ENCODE data around the gene TNFRSF4. TPM values are rescaled to one million over a fixed set of nuclear protein-coding genes. Genes with fewer than 3 reads are reported as not detected.

Gene TNFRSF4
- total RNA-seq, 1 donor from 2014 or later, result 0.19 TPM

DNA sequence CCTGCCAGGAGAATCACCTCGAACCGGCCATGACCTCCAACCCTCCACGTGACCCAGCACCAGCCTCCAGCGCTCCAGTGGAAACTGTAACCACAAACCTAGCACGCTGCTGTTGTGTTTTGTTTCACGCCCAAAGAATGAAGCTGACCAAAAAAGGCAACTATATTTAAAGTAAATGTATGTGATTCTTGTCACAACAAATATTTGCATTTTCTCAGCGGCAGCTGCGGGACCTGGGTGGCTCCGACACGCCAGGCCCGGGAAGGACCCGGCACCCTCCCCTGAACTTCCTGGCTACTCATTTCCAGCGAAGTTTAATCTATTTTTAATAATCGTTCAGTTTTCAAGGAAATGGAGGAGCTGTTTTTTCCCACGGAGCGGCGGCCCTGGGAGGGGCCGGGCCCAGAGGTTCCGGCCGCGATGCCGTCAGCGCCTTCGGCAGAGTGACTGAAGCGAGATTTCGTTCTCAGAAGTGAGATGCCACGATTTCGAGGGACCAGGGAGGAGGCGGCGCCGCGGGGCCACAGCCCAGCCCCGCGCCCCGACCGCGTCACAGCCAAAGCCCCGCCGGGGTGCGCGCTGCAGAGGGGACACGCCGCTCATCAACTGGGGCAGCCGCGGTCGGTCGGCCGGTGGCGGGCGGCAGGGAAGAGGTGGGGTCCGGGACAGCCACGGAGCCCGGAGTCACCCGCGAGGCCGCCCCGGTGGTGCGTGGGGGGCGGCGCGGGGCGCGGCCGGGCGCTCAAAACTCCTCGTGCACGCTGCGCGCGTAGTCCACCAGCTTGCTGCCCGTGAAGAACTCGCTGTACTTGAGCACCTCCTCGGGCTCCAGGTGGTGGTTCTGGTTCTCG lies 3.0 kb upstream of the TNFRSF4 start:
- H3K9me3 Mint-ChIP-seq (ENCODE audit: unreplicated experiment), result no peaks in the 10 kb centered on the region
- H3K4me1 Mint-ChIP-seq (ENCODE audit: unreplicated experiment), result peaks cover 19% of the 10 kb centered on the region
- no peak overlapping the region for H3K27ac Mint-ChIP-seq (ENCODE audit: unreplicated experiment)
- no peak for DNase-seq (ENCODE audit: extremely low spot score, unreplicated experiment)
- TF ChIP-seq, protein P1, sequence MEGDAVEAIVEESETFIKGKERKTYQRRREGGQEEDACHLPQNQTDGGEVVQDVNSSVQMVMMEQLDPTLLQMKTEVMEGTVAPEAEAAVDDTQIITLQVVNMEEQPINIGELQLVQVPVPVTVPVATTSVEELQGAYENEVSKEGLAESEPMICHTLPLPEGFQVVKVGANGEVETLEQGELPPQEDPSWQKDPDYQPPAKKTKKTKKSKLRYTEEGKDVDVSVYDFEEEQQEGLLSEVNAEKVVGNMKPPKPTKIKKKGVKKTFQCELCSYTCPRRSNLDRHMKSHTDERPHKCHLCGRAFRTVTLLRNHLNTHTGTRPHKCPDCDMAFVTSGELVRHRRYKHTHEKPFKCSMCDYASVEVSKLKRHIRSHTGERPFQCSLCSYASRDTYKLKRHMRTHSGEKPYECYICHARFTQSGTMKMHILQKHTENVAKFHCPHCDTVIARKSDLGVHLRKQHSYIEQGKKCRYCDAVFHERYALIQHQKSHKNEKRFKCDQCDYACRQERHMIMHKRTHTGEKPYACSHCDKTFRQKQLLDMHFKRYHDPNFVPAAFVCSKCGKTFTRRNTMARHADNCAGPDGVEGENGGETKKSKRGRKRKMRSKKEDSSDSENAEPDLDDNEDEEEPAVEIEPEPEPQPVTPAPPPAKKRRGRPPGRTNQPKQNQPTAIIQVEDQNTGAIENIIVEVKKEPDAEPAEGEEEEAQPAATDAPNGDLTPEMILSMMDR (IDR thresholded peaks at IDR 0.05), result no peak
- H3K27me3 Mint-ChIP-seq (ENCODE audit: unreplicated experiment), result no peaks in the 10 kb centered on the region
- H3K36me3 Mint-ChIP-seq (ENCODE audit: unreplicated experiment), result peaks cover 14% of the 10 kb centered on the region
- H3K4me3 Mint-ChIP-seq (ENCODE audit: unreplicated experiment), result no peak overlapping the region

DNA sequence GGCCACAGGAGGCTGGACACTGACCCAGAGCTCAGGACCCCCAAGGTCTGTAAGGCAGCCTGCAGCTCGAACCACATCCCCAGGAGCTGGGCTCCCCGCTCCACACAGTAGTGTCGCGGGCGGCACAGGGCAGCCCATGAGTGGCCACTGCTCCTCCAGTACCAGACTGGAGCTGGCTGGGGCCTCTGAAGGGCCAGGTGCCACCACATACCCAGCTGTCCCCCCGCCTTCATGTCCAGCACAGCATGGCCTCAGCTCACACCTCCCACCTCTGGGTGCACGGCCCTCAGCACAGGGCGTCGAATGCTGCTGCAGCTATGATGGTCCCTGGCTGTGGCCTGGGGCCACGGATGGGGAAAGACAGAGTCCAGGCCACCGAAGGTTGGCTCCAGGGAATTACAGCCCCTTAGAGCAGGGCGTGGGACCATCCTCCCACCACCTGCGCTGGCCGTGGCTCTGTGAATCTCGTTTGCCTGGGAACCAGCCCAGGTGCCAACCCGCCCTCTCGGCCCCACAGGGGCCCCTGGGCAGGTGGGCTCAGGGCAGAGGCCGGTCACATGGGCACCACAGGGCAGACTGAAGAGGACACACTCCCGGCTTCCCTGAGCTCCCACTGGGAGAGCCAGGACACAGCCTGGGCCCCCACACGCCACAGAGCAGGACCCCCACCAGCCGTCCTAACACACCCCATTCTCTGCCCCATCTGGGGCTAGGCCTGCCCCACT lies 2.1 kb upstream of the TNFRSF4 start:
- Mint-ChIP-seq H3K36me3 (ENCODE audit: unreplicated experiment) (peaks cover 10% of the 10 kb centered on the region), H3K9me3 (ENCODE audit: unreplicated experiment) (no peaks in the 10 kb centered on the region), H3K4me3 (ENCODE audit: unreplicated experiment) (no peak overlapping the region), H3K27me3 (ENCODE audit: unreplicated experiment) (no peaks in the 10 kb centered on the region), H3K27ac (ENCODE audit: unreplicated experiment) (no peak overlapping the region), H3K4me1 (ENCODE audit: unreplicated experiment) (peaks cover 19% of the 10 kb centered on the region)
- no peak for DNase-seq (ENCODE audit: extremely low spot score, unreplicated experiment)
- TF ChIP-seq, protein P1 (IDR thresholded peaks at IDR 0.05), result no peak

DNA sequence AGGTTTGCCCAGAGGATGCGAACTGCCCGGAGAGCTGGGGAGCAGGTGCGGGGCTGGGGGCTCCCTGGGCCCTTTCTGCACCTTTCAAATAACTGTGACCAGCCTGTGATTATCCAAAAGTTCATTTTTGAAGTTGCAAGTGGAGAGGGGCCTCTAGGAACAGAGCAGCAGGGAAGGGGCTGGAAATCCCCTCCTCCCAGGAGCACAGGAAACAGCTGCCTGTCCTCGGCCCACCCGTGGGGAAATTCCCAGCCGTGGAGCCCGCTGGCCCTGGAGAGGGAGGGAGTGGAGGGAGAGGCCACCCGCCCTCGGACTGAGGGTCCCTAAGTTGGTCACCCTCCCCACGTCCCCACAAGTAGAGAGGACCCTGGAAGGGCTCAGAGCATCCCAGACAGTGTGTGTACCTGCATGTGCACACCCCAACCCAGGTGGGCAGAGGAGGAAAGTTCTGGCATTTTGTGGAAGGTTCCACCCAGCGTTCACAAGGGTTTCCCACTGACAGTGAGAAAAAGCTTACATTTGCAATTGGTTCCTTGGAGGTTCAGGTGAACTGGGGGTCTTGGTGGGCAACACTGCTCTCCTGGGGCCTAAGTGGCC lies 1.2 kb upstream of the TNFRSF4 start:
- Mint-ChIP-seq H3K4me1 (ENCODE audit: unreplicated experiment) (peaks cover 22% of the 10 kb centered on the region), H3K36me3 (ENCODE audit: unreplicated experiment) (peaks cover 6% of the 10 kb centered on the region), H3K9me3 (ENCODE audit: unreplicated experiment) (no peaks in the 10 kb centered on the region), H3K4me3 (ENCODE audit: unreplicated experiment) (no peak overlapping the region), H3K27ac (ENCODE audit: unreplicated experiment) (no peak overlapping the region), H3K27me3 (ENCODE audit: unreplicated experiment) (no peaks in the 10 kb centered on the region)
- TF ChIP-seq, protein P1 (IDR thresholded peaks at IDR 0.05), result no peak
- no peak for DNase-seq (ENCODE audit: extremely low spot score, unreplicated experiment)

DNA sequence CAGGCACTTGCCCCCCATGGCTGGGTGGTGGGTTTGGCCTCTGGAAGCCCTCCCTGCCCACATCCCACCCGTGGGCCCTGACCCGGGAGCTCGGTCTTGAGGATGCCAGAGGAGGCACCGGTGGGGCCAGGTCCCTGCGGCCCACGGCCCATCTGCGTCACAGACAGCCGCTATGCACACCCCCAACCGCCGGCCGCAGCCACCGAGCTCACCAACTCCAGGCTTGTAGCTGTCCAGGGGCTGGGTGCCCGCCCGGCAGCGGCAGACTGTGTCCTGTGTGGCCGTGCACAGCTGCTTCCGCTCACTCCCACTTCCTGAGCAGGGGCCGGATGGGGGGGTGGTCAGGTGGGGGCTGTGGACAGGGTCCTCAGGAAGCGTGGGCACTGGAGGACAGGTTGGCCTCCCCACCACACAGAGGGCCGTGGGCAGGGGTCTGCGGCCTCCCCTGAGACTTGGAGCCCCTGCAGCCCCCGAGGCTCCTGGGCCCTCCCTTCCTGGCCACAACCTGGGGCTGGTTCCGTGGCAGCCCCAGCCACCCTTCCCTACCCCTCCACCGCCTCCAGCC lies 1.1 kb downstream of the TNFRSF4 start:
- Mint-ChIP-seq H3K4me1 (ENCODE audit: unreplicated experiment) (peaks cover 36% of the 10 kb centered on the region), H3K4me3 (ENCODE audit: unreplicated experiment) (no peak overlapping the region), H3K9me3 (ENCODE audit: unreplicated experiment) (no peaks in the 10 kb centered on the region), H3K27ac (ENCODE audit: unreplicated experiment) (no peak overlapping the region), H3K27me3 (ENCODE audit: unreplicated experiment) (no peaks in the 10 kb centered on the region), H3K36me3 (ENCODE audit: unreplicated experiment) (peaks cover 6% of the 10 kb centered on the region)
- TF ChIP-seq, protein P1 (IDR thresholded peaks at IDR 0.05), result no peak
- no peak for DNase-seq (ENCODE audit: extremely low spot score, unreplicated experiment)

Measured in osteocyte (in vitro differentiated cells).